Activated CD8-positive, alpha-beta T cell treated with anti-CD3 and anti-CD28 coated beads for 36 hours (primary cell): Measurements from ENCODE around the gene DCUN1D1. TPM values are rescaled to one million over a fixed set of nuclear protein-coding genes. Genes with fewer than 3 reads are reported as not detected.

Experiments used
- ATAC-seq: fragments of 200-7000 bp; cut with Tn5 transposase; one replicate; pipeline ENCODE4 v1.10.0; 2021; ENCODE audit warnings: mild to moderate bottlenecking, moderate library complexity
- CTCF ChIA-PET: fragments of 350-600 bp; sonication (Branson Sonifier 250); formaldehyde crosslinking; loops from one replicate; lab custom pipeline; 2021; ENCODE audit warnings: antibody characterized with exemption; lab: Charles Lee
- POLR2A ChIA-PET: fragments of 350-600 bp; sonication (Branson Sonifier 250); formaldehyde crosslinking; loops from one replicate; lab custom pipeline; 2021; ENCODE audit warnings: antibody characterized with exemption; lab: Charles Lee
- DNase-seq: peaks from one replicate; pipeline ENCODE4 v3.0.0-alpha.2; 2020
- H3K27ac Mint-ChIP-seq: one replicate; pipeline ENCODE4 v1.8.0; 2021; ENCODE audit warnings: mild to moderate bottlenecking, mixed read lengths
- H3K27me3 Mint-ChIP-seq: one replicate; pipeline ENCODE4 v1.8.0; 2021; ENCODE audit warnings: mixed read lengths
- H3K36me3 Mint-ChIP-seq: one replicate; pipeline ENCODE4 v1.8.0; 2021; ENCODE audit warnings: low read depth, mixed read lengths
- H3K4me1 Mint-ChIP-seq: one replicate; pipeline ENCODE4 v1.8.0; 2021; ENCODE audit warnings: low read depth, mixed read lengths
- H3K4me3 Mint-ChIP-seq: one replicate; pipeline ENCODE4 v1.8.0; 2021; ENCODE audit warnings: mild to moderate bottlenecking, moderate library complexity, mixed read lengths
- H3K9me3 Mint-ChIP-seq: one replicate; pipeline ENCODE4 v1.8.0; 2021; ENCODE audit warnings: mixed read lengths
- intact Hi-C: fragments of 100-400 bp; cut with micrococcal nuclease; formaldehyde crosslinking; loops from one replicate; pipeline ENCODE4 v1.10.0; 2022
- total RNA-seq, 2 experiments: library from RNA; stranded (reverse); gene quantifications; one replicate each; pipeline ENCODE4 v1.2.3, GENCODE V29; 2021
- TF ChIP-seq, protein P1 (sequence below): fragments of 200-600 bp; IDR thresholded peaks from one replicate; pipeline ENCODE4 v1.8.0; 2022; ENCODE audit warnings: antibody characterized with exemption, mild to moderate bottlenecking

Gene DCUN1D1
- total RNA-seq, 2 experiments from 2014 or later, result 39.6 to 43.2 TPM

DNA sequence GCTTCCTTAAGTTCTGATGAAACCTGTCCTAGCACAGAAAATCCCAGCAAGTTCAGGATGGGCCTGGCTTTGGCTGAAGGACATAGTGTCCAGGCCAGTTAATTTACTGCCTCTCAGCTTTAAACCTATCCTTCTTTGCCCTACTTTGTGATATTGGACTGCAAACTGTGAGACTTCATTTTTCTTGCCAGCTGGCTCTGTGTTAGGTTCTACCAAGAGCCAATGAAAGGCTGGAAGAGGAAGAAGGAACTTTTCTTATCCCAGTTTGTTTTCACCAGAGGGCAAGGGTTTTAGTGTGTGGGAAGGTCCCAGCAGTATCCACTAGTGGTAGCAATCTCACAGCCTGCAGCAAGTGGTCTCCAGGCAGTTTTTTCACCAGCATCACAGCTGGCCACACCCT is 18.2 kb downstream of the DCUN1D1 start:
- H3K27me3 Mint-ChIP-seq, result no peaks in the 10 kb centered on the region
- POLR2A ChIA-PET, result interaction anchor here (0.9 kb wide), 1 partner anchor 24 kb away, joined by 3 read pairs; no protein-coding TSS in a partner anchor
- H3K9me3 Mint-ChIP-seq, result no peaks in the 10 kb centered on the region
- H3K36me3 Mint-ChIP-seq, result peaks cover 6% of the 10 kb centered on the region
- TF ChIP-seq, protein P1, sequence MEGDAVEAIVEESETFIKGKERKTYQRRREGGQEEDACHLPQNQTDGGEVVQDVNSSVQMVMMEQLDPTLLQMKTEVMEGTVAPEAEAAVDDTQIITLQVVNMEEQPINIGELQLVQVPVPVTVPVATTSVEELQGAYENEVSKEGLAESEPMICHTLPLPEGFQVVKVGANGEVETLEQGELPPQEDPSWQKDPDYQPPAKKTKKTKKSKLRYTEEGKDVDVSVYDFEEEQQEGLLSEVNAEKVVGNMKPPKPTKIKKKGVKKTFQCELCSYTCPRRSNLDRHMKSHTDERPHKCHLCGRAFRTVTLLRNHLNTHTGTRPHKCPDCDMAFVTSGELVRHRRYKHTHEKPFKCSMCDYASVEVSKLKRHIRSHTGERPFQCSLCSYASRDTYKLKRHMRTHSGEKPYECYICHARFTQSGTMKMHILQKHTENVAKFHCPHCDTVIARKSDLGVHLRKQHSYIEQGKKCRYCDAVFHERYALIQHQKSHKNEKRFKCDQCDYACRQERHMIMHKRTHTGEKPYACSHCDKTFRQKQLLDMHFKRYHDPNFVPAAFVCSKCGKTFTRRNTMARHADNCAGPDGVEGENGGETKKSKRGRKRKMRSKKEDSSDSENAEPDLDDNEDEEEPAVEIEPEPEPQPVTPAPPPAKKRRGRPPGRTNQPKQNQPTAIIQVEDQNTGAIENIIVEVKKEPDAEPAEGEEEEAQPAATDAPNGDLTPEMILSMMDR, result no peak
- H3K27ac Mint-ChIP-seq, result no peak overlapping the region
- no peak for DNase-seq
- CTCF ChIA-PET, result no interaction called here
- ATAC-seq, result no peak
- no peak overlapping the region for H3K4me3 Mint-ChIP-seq
- H3K4me1 Mint-ChIP-seq, result peaks cover 19% of the 10 kb centered on the region
- intact Hi-C loops, result no loop called here

DNA sequence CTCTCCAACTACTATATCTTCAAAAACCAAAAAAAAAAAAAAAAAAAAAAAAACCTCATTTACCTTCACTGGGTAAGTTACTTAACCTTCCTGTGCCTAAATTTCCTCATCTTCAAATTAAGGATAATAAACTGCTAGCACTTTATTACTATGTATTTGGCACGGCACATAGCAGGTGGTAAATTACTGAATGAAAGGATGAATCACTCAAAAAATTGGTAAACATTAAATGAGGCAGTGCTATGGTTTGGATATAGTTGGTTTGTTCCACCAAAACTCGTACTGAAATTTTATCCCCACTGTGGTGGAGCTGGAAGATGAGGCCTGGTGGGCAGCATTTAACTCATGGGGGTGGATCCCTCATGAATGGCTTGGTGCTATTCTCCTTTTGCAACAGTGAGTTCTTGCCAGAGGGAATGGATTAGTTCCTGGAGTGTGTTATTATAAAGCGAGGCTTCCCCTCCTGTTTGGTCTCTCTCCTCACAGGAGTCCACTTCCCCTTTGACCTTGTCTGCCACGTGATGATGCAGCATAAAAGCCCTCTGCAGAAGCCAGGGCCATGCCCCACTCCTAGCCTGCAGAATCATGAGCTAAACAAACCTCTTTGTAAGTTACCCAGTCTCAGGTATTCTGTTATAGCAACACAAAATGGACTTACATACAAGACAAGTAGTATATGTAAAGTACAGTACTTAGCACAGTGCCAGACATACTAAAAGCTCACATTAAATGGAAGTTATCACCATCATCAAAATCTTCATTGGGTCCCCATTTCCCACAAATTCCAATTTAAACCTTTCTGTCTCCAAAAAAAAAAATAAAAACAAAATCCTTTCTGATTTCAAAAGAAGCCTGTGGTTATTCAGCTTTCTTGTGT is 20.6 kb downstream of the DCUN1D1 start:
- H3K36me3 Mint-ChIP-seq, result peaks cover 16% of the 10 kb centered on the region
- no peak overlapping the region for H3K4me3 Mint-ChIP-seq
- H3K4me1 Mint-ChIP-seq, result peaks cover 2% of the 10 kb centered on the region
- POLR2A ChIA-PET, result no interaction called here
- no peak for DNase-seq
- no peak for ATAC-seq
- CTCF ChIA-PET, result interaction anchor here (0.8 to 1.4 kb wide), 2 partner anchors 11 to 246 kb away, joined by 3 to 4 read pairs; no protein-coding TSS in a partner anchor
- TF ChIP-seq, protein P1, result no peak
- no peaks in the 10 kb centered on the region for H3K27me3 Mint-ChIP-seq
- no peak overlapping the region for H3K27ac Mint-ChIP-seq
- H3K9me3 Mint-ChIP-seq, result no peaks in the 10 kb centered on the region
- intact Hi-C loops, result no loop called here

DNA sequence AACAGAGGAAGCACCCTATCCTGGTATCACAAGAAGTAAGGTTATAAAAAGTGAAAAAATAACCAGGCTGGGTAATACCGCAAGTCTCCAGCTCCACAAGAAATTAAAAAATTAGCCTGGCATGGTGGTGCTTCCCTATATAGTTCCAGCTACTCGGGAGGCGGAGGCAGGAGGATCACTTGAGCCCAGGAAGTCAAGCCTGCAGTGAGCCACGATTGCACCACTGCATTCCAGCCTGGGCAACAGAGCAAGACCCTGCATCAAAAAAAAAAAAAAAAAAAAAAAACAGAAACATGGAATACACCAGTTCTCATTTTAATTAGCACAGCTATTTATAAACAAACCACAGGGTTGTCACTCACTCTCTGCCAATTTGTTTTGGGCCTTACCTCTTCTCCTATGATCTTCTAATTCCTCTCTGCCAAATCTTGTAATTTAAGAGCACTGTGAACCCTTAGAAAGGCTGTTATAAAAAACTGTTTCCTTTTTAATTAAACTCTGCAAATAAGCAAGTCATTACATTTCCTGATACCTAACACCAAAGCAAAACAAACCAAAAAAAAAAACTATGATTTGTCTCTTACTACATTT is 22.6 kb downstream of the DCUN1D1 start:
- ChIA-PET CTCF (no interaction called here), POLR2A (no interaction called here)

DNA sequence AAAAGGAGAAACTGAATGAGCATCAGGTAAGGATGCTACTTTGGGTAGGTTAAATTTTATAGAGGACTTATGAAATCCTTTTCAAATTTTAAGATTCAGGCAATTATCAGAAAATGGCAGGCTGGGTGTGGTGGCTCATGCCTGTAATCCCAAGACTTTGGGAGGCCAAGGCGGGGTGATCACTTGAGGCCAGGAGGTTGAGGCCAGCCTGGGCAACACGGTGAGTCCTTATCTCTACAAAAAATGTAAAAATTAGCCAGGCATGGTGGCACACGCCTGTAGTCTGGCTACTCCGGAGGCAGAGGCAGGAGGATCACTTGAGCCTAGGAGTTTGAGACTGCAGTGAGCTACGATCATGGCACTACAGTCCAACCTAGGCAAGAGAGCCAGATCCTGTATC is 23.1 kb downstream of the DCUN1D1 start:
- no peak overlapping the region for H3K4me3 Mint-ChIP-seq

More for the DNA sequence above, 22.6 kb downstream of the DCUN1D1 start:
- H3K4me1 Mint-ChIP-seq, result peaks cover 2% of the 10 kb centered on the region
- ATAC-seq (no peak), DNase-seq (no peak)
- no peaks in the 10 kb centered on the region for H3K27me3 Mint-ChIP-seq
- TF ChIP-seq, protein P1, result no peak
- no peak overlapping the region for H3K4me3 Mint-ChIP-seq
- H3K9me3 Mint-ChIP-seq, result no peaks in the 10 kb centered on the region
- H3K36me3 Mint-ChIP-seq, result peaks cover 18% of the 10 kb centered on the region
- H3K27ac Mint-ChIP-seq, result no peak overlapping the region
- intact Hi-C loops, result no loop called here

More for the DNA sequence above, 23.1 kb downstream of the DCUN1D1 start:
- peaks cover 21% of the 10 kb centered on the region for H3K36me3 Mint-ChIP-seq
- intact Hi-C loops, result no loop called here
- no peaks in the 10 kb centered on the region for H3K9me3 Mint-ChIP-seq
- ATAC-seq (no peak), DNase-seq (no peak)
- H3K27ac Mint-ChIP-seq, result no peak overlapping the region
- ChIA-PET CTCF (no interaction called here), POLR2A (no interaction called here)
- H3K27me3 Mint-ChIP-seq, result no peaks in the 10 kb centered on the region
- no peaks in the 10 kb centered on the region for H3K4me1 Mint-ChIP-seq
- TF ChIP-seq, protein P1, result no peak
